Spleen (tissue), 11 donors: ENCODE results near the gene ATRIP. TPM values are rescaled to one million over a fixed set of nuclear protein-coding genes. Genes with fewer than 3 reads are reported as not detected.

Source experiments
- DNase-seq: peaks from one replicate; pipeline ENCODE4 v3.0.0-alpha.2; 2020
- H3K27ac ChIP-seq, 8 donors: fragments of 200-600 bp; sonication (generic) in 7 of 8; 1 replicate in 4 of 8; 2 replicates in 4 of 8; pipeline versions ENCODE4 v1.5.0 to v1.8.0; 2016 to 2021; ENCODE audit warnings: inconsistent platforms in 4 of 8, mild to moderate bottlenecking in 4 of 8, moderate library complexity in 1 of 8
- H3K27me3 ChIP-seq, 7 donors: fragments of 200-600 bp; sonication (generic) in 6 of 7; replicated peaks in 1 of 7; 1 replicate in 4 of 7; 2 replicates in 3 of 7; pipeline versions ENCODE4 v1.5.0 to v1.8.0; 2016 to 2021; ENCODE audit warnings: inconsistent platforms in 3 of 7, mild to moderate bottlenecking in 1 of 7
- H3K36me3 ChIP-seq, 6 donors: fragments of 200-600 bp; sonication (generic) in 5 of 6; 1 replicate in 4 of 6; 2 replicates in 2 of 6; pipeline versions ENCODE4 v1.5.0 to v1.8.0; 2016 to 2021; ENCODE audit warnings: inconsistent platforms in 2 of 6
- H3K4me1 ChIP-seq, 6 donors: fragments of 200-600 bp; sonication (generic) in 5 of 6; 1 replicate in 3 of 6; 2 replicates in 3 of 6; pipeline versions ENCODE4 v1.5.0 to v1.8.0; 2016 to 2021; ENCODE audit warnings: inconsistent platforms in 3 of 6
- H3K4me3 ChIP-seq, 8 donors: fragments of 200-600 bp; sonication (generic) in 7 of 8; 1 replicate in 4 of 8; 2 replicates in 4 of 8; pipeline versions ENCODE4 v1.5.0 to v1.8.0; 2016 to 2021; ENCODE audit warnings: inconsistent platforms in 4 of 8, mild to moderate bottlenecking in 4 of 8, moderate library complexity in 2 of 8
- H3K9me3 ChIP-seq, 8 donors: fragments of 200-600 bp; sonication (generic) in 7 of 8; 1 replicate in 4 of 8; 2 replicates in 4 of 8; pipeline versions ENCODE4 v1.5.0 to v1.8.0; 2016 to 2021; ENCODE audit warnings: inconsistent platforms in 4 of 8
- CTCF ChIP-seq, 11 experiments: fragments of 200-600 bp in 7 of 11; fragments of 450-650 bp in 4 of 11; sonication (generic) in 4 of 11; IDR thresholded peaks in 8 of 11; conservative IDR thresholded peaks in 3 of 11; 1 replicate in 7 of 11; 2 replicates in 4 of 11; pipeline versions ENCODE4 v1.4.0 to v1.8.0; 2016 to 2021; ENCODE audit warnings: antibody characterized with exemption in 11 of 11, inconsistent platforms in 4 of 11, mild to moderate bottlenecking in 1 of 11
- POLR2A ChIP-seq, 3 donors: fragments of 450-650 bp; IDR thresholded peaks; one replicate each; pipeline ENCODE4 v1.5.1; 2017; ENCODE audit warnings: antibody characterized with exemption in 3 of 3, mild to moderate bottlenecking in 1 of 3
- POLR2AphosphoS5 ChIP-seq, 3 donors: sonication (generic); formaldehyde crosslinking; IDR thresholded peaks; one replicate each; pipeline ENCODE4 v1.5.1; 2017; ENCODE audit warnings: antibody characterized with exemption in 3 of 3
- WGBS, 5 donors: extraction: QIAGEN DNeasy Blood & Tissue Kit in 3 of 5; methylation state at CpG; one replicate each; pipeline versions ENCODE4 v1.1.5 to v1.1.7; 2013 to 2018; 5-methylcytosine and 5-hydroxymethylcytosine counted together
- intact Hi-C: fragments of 100-400 bp; cut with DNase I; formaldehyde crosslinking; loops from one replicate; pipeline ENCODE4 v1.15.0; 2023; ENCODE audit warnings: low total_unique reads
- polyA plus RNA-seq, 3 donors: library from polyadenylated mRNA; stranded (reverse); fragments of 200-250 nt; gene quantifications; one replicate each; pipeline ENCODE4 v1.2.1, GENCODE V29; 2013
- total RNA-seq, 7 donors: library from RNA; depleted of rRNA in 3 of 7; stranded (reverse); fragments of >200 nt in 3 of 7; fragmentation: NEBNext Ultra II Directional in 4 of 7; extraction: Animal tissue kit (Norgen Biotek cat#: 25700) in 4 of 7; gene quantifications; one replicate each; pipeline versions ENCODE4 v1.1.0 to v1.2.1, GENCODE V29; 2016 to 2021
- donor health status: healthy with polysubstance abuse.
- donor health status: DM: no; HTN: no; CAD: no; lungs with moderate emphysema.
- donor health status: DM: no; HTN: no; CAD: no.
- donor health status: Bipolar disorder and iron deficiency.
- donor health status: healthy.
- donor health status: DM: no; HTN: no; CAD: no.
- donor health status: DM: yes; HTN: yes; CAD: no.

The ATRIP gene
- total and polyA plus RNA-seq, 10 donors, result 5.2 to 10.0 (median 6.8) TPM

- no peaks in the 10 kb centered on the region for H3K27me3 ChIP-seq
- no peak overlapping the region for H3K4me3 ChIP-seq
- peaks cover 0 to 41% (median under 1%) of the 10 kb centered on the region in 6 donors for H3K36me3 ChIP-seq
- WGBS, 5 donors, result 79 to 96% (median 89%) methylated on average over 10 to 13 of the region's 13 CpGs
- peak; percentile 64 for DNase-seq
- TF ChIP-seq POLR2AphosphoS5 (IDR thresholded peaks at IDR 0.05), result no peak
- TF ChIP-seq CTCF (IDR thresholded peaks at IDR 0.05 in 8 of 11, conservative IDR thresholded peaks at IDR 0.05 in 3 of 11), result no peak
- no peak for TF ChIP-seq POLR2A (IDR thresholded peaks at IDR 0.05)
- H3K27ac ChIP-seq, result peak overlapping the region in 1 of 8 donors; percentile 71
- peaks cover 0 to 40% (median 16%) of the 10 kb centered on the region in 6 donors for H3K4me1 ChIP-seq
- H3K9me3 ChIP-seq, result no peaks in the 10 kb centered on the region
- intact Hi-C loops, result no loop called here
Observed at GRCh38 chr3:48405343-48405881, 41.1 kb upstream of the ATRIP start.

GRCh38 chr3:48405971-48406370 is 40.6 kb upstream of the ATRIP start:
- intact Hi-C loops, result no loop called here
- 25 to 86% (median 44%) methylated on average over 1 of the region's 1 CpG for WGBS, 5 donors
- no peak for DNase-seq

GRCh38 chr3:48406443-48407431 is 39.8 kb upstream of the ATRIP start:
- intact Hi-C loops, result no loop called here
- H3K27ac ChIP-seq, result peak overlapping the region in 6 of 8 donors; percentile 29 to 72 (median 58)
- TF ChIP-seq POLR2AphosphoS5 (IDR thresholded peaks at IDR 0.05), result no peak
- no peak for TF ChIP-seq POLR2A (IDR thresholded peaks at IDR 0.05)
- no peak for TF ChIP-seq CTCF (IDR thresholded peaks at IDR 0.05 in 8 of 11, conservative IDR thresholded peaks at IDR 0.05 in 3 of 11)
- peaks cover 0 to 40% (median 16%) of the 10 kb centered on the region in 6 donors for H3K4me1 ChIP-seq
- peaks cover 0 to 54% (median 3%) of the 10 kb centered on the region in 6 donors for H3K36me3 ChIP-seq
- no peaks in the 10 kb centered on the region for H3K27me3 ChIP-seq
- no peaks in the 10 kb centered on the region for H3K9me3 ChIP-seq
- WGBS, 5 donors, result 75 to 82% (median 77%) methylated on average over 16 to 18 of the region's 18 CpGs
- DNase-seq, result peak; percentile 51
- no peak overlapping the region for H3K4me3 ChIP-seq

More at GRCh38 chr3:48405971-48406370, 40.6 kb upstream of the ATRIP start:
- Histone ChIP-seq H3K36me3 (peaks cover 0 to 47% (median 3%) of the 10 kb centered on the region in 6 donors), H3K4me3 (no peak overlapping the region), H3K27ac (peak overlapping the region in 2 of 8 donors; percentile 71 to 72), H3K4me1 (peaks cover 0 to 40% (median 16%) of the 10 kb centered on the region in 6 donors), H3K9me3 (no peaks in the 10 kb centered on the region), H3K27me3 (no peaks in the 10 kb centered on the region)
- TF ChIP-seq CTCF (IDR thresholded peaks at IDR 0.05 in 8 of 11, conservative IDR thresholded peaks at IDR 0.05 in 3 of 11) (no peak), POLR2A (IDR thresholded peaks at IDR 0.05) (no peak), POLR2AphosphoS5 (IDR thresholded peaks at IDR 0.05) (no peak)
